ENCODE measurements around the gene RPL15. TPM values are rescaled to one million over a fixed set of nuclear protein-coding genes. Genes with fewer than 3 reads are reported as not detected.

RPL15 gene
- total and polyA plus RNA-seq, 2 of the 8 experiments (the other 6 are each of a cell fraction or from before 2014, with no cell fraction given) = 2,819 to 6,473 TPM

DNA sequence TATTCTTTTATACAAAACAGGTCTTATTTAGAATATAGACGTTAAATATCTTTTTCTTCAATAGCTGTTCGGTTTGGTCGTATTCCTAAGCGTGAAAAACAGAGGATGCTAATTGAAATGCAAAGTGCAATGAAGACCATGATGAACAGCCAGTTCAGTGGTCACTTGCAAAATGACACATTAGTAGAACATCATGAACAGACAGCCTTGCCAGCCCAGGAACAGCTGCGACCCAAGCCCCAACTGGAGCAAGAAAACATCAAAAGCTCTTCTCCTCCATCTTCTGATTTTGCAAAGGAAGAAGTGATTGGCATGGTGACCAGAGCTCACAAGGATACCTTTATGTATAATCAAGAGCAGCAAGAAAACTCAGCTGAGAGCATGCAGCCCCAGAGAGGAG is 45.0 kb downstream of the RPL15 start (continued):
- TF ChIP-seq, protein P1, sequence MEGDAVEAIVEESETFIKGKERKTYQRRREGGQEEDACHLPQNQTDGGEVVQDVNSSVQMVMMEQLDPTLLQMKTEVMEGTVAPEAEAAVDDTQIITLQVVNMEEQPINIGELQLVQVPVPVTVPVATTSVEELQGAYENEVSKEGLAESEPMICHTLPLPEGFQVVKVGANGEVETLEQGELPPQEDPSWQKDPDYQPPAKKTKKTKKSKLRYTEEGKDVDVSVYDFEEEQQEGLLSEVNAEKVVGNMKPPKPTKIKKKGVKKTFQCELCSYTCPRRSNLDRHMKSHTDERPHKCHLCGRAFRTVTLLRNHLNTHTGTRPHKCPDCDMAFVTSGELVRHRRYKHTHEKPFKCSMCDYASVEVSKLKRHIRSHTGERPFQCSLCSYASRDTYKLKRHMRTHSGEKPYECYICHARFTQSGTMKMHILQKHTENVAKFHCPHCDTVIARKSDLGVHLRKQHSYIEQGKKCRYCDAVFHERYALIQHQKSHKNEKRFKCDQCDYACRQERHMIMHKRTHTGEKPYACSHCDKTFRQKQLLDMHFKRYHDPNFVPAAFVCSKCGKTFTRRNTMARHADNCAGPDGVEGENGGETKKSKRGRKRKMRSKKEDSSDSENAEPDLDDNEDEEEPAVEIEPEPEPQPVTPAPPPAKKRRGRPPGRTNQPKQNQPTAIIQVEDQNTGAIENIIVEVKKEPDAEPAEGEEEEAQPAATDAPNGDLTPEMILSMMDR (IDR thresholded peaks at IDR 0.05; ENCODE audit: control extremely low read depth in 1 of 3, insufficient read depth in 1 of 3, low read depth in 1 of 3, low read length in 3 of 3) = no peak
- TF ChIP-seq, protein P2, sequence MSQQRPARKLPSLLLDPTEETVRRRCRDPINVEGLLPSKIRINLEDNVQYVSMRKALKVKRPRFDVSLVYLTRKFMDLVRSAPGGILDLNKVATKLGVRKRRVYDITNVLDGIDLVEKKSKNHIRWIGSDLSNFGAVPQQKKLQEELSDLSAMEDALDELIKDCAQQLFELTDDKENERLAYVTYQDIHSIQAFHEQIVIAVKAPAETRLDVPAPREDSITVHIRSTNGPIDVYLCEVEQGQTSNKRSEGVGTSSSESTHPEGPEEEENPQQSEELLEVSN (IDR thresholded peaks at IDR 0.05) = no peak
- TF ChIP-seq SIN3A (conservative IDR thresholded peaks at IDR 0.05 in 1 of 2, IDR thresholded peaks at IDR 0.05 in 1 of 2; ENCODE audit: low read depth in 1 of 2, low read length in 2 of 2) = no peak

All from H1 (cell line).